HG02759 (cell line): ENCODE data around the gene DLG1.
"Not testable (repeated sequence)": the region's sequence is repeated elsewhere in the genome, so short reads cannot be mapped to it uniquely, and the experiment has no call there.

ENCODE experiments used
- ATAC-seq: cut with Tn5 transposase; IDR thresholded peaks from one replicate; pipeline ENCODE4 v1.9.1; 2021; ENCODE audit warnings: mild to moderate bottlenecking, moderate library complexity; ENCODE audit not compliant: unreplicated experiment

Gene DLG1

DNA sequence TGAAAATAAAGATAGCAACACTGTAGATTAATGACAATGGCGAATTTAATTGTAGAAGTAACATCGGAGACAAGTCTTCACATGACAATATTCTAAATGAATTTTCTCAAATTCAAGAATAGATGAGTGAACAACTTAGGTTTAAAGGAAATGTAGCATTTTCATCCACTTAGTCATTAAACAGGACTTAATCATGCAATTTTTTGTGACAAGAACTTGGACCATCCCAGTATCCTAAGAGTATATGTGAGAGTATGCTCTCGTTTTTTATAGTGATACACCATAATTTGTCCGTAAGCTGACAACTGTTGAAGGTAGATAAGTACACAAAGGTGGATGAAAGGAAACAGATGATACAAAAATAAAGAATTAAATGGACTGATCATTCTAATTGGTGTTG is 81.5 kb downstream of the DLG1 start:
- no peak for ATAC-seq

DNA sequence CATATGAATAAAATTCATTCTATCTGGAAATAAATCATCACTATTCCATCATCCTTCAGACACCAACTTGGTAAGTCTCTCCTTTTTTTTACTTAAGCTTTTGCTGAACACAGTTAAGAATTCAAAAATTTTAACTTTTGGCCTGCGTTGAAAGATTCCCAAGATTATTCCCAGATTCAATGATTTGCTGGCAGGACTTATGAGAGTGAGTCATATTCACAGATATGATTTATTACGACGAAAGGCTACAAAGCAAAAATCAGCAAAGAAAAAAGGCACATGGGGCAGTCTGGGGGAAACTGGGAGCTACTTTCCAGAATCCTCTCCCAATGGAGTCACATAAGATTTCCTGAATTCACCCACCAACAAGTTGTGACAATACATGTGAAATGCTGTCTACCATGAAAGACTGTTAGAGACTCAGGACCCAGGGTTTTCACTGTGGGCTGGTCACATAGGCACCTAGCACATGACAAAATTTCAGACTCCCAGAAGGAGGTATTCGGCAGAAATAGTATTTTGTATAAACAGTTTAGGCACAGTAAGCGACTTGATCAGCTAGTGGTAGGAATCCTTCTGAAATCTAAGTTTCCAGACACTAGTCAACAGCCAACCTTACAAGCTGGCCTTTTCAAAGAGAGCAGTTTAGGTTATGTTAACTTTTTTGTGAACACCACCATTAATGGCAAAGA is 82.1 kb downstream of the DLG1 start:
- ATAC-seq = no peak

DNA sequence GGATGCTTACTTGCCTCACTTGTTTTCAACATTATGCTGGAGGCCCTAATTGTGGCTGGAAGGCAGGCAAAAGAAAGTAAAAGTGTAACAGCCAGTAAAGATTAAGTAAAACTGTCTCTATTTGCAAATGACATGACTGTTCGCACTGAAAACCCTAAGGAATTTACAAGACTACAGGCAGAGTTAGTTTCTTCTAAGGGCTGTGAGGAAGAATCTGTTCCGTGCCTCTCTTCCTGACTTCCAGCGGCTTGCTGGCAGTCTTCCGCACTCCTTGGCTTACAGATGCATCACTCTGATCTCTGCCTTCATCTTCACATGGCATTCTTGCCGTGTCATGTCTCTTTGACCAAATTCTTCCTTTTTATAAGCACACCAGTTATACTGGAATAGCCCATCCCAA is 86.1 kb downstream of the DLG1 start:
- ATAC-seq = no peak

DNA sequence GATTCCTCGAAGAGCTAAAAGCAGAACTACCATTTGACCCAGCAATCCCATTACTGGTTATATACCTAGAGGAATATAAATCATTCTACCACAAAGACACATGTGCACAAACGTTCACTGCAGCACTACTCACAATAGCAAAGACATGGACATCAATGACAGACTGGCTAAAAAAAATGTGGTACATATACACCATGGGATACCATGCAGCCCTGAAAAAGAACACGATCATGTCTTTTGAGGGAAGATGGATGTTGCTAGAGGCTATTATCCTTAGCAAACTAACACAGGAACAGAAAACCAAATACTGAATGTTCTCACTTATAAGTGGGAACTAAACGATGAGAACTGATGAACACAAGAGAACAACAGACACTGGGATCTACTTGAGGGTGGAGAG is 86.7 kb downstream of the DLG1 start:
- ATAC-seq = not testable (repeated sequence)

DNA sequence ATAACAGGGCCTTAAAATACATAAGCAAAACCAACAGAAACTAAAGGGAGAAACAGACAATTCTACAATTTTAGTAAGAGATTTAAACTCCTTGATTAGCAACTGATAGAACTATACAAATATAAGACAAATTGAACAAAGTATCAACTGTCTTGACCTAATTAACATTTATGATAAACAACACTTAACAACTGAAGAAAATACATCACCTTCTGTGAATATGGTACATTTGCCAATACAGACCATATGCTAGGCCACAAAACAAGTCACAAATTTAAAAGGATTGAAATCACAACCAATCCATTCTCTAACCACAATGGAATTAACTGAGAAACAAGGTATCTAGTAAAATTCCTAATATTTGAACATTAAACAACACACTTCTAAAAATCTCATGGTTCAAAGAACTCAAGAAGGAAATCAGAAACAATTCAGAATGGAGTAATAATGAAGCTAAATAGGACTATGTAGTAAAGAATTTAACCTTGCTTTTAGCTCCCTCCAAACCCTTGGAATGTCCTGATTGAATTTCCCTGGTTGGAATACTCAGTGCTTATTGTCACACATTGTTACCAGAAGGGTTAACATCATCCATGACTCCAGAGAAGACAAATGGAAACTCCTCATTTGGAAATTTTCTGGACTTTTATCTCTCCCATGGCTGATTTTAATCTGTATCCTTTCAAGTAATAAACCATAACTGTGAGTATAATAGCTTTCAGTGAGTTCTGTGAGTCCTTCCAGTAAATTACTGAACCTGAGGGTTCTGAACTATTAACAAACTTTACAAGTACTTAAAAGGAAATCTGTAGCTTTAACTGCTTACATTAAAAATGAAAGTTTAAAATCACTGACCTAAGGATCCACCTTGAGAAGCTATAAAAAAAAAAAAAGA is 88.8 kb downstream of the DLG1 start:
- no peak for ATAC-seq

DNA sequence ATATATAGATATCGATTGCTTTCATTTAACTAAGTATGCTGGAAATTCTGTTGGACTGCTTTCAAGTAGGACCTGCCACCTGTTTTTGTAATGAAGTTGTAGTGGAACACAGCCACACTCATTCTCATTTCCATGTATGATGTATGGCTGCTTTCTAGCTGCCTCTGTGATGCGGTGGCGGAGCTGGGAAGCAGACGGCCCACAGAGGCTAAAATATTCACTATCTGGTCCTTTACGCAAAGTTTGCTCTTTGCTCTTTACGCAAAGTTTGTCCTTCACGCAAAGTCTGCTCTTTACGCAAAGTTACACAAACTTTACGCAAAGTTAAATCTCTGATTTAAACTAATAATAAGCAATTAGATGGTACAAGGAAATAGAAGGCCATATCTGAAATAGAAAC is 91.5 kb downstream of the DLG1 start:
- no peak for ATAC-seq

DNA sequence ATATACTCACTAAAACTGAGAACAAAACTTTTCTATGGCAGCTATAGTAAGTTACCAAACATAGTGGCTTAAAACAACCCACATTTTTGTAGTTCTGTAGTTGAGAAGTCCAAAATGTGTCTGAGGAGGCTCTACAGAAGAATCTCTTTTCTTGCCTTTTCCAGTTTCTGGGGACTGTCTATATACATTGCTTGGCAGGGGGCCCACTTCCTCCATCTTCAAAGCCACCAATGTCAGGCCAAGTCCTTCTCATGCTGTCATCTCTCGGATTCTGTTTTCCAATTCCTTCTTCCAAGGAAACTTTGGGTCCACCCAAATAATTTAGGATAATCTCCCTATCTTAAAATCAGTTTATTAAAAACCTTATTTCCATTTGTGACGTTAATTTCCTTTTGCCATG is 92.7 kb downstream of the DLG1 start:
- ATAC-seq = no peak

DNA sequence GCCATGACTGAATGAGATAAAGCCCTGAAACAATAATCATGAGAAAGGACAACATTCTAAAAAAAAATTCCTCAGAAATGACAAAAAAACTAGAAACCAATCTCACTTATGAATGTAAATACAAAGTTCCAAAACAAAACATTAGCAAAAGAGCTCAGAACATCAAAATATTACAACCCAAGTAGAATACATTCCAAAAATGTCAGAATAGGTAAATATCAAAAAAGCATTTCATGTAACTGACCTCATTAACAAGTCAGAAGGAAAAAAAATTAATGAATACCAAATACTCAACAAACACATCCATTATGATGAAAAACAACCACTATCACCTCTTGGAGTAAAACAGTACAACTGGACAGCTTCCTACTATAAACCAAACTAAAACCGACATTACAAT is 93.1 kb downstream of the DLG1 start:
- no peak for ATAC-seq

DNA sequence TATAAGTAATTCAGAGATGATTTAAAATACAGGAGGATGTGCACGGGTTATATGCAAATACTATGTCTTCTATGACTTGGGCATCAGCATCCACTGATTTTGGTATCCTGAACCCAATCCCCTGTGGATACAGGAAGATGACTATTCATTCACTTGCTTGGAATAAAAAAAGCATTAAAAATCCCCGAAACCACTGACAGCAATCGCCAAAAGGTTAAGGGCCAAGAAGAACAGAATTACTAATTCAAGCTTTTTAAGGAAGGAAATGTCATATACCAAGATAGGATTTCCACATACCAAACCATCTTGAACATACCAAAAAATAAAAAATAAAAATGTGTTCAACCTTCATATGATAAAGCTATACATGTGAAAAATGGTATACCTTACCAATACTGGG is 93.7 kb downstream of the DLG1 start:
- no peak for ATAC-seq

DNA sequence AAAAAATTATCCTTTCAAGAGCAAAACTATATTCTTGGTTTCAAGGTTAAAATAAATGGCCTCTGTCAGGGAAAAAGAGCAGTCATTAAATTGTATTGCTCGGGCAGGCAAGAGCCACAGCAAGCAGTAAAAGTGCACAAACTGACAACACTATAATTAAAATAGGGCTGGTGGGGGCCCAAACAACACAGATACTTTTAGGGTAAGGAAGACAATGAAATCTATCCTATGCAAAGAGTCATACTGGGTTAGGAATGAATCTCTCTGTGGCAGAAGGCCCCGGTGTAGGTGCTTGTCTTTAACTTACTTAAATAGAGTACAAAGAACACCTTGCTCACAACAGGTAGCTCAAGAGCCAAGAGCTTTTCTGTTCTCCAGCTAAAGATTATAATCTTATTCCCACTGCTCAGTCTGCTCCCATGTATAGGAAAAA is 94.7 kb downstream of the DLG1 start:
- no peak for ATAC-seq

DNA sequence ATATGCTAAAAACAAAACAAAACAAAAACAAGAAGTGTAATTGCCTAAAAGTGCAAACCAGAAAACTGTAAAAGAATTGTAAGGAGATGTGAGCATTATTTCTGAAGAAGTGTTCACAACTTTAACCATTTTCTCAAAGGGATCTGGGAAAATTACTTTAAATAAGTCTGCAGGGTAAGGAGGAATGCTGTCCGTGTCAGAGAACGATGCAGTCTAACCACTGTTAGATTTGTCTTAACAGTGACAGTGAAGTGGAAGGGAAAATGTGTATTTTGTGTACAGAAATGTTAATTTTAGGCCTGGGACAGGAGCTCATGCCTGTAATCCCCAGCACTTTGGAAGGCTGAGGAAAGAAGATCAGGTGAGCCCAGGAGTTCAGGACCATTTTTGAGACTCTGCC is 95.7 kb downstream of the DLG1 start:
- ATAC-seq = no peak

DNA sequence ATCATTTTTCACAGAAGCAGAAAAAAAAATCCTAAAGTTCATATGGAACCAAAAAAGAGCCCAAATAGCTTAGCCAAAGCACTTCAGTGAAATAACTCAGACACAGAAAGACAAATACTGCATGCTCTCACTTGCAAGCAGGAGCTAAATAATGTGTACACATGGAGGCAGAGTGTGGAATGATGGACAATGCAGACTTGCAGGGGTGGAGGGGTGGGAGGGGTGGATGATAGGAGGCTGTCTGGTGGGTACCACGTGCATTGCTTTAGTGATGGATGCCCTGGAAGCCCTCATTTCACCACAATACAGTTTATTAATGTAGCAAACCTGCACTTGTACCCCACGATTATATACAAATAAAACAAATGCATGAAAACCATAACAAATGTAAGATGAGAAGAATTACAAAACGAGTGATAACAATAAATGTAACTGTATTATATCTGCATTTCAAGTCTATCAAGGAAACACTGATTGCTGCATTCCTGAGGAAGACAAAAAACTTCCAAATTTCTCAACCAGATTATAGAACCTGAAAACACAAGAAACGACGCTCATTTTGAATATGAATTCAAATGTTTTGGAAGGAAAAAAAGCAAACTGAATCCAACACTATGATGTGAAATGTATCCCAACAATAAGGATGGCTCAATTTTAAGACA is 96.5 kb downstream of the DLG1 start:
- no peak for ATAC-seq

DNA sequence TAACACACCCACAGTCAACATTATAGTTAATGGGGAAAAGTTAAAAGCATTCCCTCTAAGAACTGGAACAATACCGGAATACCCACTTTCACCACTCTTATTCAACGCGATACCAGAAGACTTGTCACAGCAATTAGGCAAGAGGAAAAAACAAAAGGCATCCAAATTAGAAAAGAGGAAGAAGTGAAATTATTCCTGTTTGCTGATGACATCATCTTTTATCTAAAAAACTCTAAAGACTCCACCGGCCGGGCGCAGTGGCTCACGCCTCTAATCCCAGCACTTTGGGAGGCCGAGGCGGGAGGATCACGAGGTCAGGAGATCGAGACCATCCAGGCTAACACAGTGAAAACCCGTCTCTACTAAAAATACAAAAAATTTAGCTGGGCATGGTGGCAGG is 97.6 kb downstream of the DLG1 start:
- not testable (repeated sequence) for ATAC-seq

DNA sequence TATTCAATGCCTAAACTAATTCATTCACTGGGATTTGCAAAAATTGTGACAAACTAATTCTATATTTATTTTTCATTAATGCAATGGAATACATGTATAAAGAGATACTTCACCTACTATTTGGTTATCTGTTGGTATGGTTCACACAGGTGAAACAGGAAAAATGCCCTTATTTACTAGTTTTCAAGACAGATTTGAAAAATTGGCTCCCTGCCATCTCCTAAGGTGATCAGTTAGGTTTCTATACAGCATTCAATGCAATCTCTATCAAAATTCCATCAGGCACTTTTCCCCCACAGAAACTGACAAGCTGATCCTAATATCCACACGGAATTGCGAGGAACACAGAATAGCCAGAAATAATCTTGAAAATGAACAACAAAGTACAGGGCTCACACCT is 101.1 kb downstream of the DLG1 start:
- no peak for ATAC-seq

DNA sequence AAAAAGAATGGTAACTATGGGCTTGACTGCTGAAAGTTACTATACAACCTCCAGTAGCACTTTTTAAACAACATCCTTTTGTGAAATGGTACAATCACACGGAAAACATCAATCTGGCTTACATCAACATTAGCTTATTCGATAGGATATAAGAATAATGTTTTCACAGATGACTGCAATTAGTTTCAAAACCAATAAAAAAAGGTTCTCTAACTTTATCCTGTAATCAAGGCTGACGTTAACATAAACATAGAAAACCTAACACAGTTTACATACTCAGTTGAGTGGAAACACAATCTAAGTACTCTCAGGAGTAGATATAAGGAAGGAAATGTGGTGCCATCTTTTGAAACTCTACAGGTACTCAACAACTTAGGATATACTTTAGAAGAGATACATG is 102.2 kb downstream of the DLG1 start:
- no peak for ATAC-seq

DNA sequence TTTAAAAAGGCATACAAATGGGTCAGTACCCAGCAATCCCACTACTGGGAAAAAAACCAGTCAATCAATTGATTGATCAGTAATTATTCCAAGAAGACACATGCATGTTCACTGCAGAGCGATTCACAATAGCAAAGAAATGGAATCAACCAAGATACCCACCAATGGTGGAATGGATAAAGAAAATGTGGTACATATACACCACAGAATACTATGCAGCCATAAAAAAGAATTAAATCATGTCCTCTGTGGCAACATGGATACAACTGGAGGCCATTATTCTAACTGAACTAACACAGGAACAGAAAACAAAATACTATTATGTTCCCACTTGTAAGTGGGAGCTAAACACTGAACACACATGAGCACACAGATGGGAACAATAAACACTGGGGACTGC is 103.1 kb downstream of the DLG1 start:
- no peak for ATAC-seq

DNA sequence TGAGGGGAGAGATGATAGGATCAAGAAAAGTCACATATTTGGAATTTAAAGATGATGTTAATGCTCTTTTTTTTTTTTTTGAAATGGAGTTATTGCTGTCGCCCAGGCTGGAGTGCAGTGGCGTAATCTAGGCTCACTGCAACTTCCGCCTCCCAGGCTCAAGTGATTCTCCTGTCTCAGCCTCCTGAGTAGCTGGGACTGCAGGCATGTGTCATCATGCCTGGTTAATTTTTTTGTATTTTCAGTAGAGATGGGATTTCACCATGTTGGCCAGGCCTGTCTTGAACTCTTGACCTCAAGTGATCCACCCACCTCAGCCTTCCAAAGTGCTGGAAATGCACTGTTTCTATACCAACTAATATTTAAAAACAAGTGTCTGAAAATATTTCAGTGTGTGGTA is 104.7 kb downstream of the DLG1 start:
- ATAC-seq = not testable (repeated sequence)

DNA sequence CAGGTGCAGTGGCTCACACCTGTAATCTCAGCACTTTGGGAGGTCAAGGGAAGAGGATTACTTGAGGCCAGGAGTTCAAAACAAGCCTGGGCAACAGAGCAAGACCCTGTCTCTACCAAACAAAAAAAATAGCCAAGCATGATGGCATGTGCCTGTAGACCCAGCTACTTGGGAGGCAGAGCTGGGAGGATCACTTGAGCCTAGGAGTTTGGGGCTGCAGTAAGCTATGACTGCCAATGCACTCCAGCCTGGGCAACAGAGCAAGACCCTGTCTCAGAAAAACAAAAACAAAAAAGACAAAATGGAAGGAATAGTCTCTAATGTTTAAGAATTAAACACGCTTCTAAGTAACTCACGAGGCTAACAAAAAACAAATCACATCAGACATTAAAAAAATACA is 106.5 kb downstream of the DLG1 start:
- no peak for ATAC-seq

DNA sequence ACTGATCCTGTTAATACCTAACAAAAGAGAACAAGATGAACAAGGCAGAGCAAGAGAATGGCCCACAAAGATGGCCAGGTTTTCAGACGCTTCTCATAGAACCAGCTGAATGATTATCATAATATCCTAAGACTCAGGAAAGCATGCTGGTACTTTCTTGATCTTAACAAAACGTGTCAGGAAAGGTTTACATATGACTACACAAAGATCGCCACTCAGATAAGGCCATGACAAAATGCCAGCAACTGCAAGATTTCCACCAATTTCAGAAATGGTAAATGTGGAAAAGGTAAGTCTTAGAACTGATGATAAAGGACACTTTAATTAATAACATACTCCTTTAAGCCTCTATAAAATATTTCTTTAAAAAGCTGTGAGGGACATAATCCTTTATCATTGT is 108.8 kb downstream of the DLG1 start:
- no peak for ATAC-seq

DNA sequence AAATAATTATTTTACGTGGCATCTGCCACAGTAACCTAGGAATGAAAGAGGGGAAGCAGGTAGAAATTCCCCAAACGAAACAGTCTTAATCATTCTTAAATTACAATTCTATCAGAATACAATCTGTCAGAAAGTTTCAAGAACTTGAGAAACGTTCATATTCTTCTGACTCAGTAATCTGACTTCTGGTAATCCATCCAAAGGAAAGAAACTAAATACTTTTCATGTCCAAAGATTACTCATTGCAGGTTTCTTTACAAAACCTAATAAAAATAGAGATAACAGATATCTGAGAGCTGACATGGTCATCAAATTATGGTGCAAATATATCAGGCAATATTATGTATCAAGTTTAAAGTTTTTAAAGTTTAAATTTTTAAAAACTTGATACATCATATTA is 109.4 kb downstream of the DLG1 start:
- no peak for ATAC-seq

DNA sequence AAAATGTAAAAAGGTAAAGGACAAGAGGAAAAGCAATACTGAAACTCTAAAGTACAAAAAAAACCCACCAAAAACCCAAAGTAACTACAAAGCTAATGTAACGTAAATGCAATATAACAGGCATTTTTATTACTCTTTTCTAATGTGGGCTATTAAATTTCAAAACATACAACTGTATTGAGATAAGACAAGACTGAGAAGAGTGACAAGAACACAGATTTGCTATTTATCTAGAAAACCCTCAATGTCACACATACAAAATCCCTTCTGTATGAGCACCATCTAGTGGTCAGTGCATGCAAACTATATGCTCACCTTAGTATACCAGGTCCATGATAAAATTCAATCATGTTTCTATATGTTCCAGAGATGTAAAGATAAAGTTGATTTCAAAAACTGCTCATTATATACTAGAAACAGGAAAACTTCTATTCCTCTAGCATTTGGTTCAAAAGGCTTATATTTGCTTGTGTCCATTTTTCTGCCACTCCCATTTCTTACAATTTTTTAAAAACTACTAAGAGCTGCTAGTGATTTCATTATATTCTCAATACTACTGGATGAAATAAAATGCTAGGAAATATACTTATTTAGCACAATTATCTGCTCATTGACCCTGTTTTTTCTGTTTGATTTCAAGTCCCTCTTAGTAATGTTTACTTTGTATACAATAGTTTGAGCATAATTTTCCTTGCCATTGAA is 111.4 kb downstream of the DLG1 start:
- ATAC-seq = no peak
